ENCODE data around the gene MCC.

MCC gene

DNA sequence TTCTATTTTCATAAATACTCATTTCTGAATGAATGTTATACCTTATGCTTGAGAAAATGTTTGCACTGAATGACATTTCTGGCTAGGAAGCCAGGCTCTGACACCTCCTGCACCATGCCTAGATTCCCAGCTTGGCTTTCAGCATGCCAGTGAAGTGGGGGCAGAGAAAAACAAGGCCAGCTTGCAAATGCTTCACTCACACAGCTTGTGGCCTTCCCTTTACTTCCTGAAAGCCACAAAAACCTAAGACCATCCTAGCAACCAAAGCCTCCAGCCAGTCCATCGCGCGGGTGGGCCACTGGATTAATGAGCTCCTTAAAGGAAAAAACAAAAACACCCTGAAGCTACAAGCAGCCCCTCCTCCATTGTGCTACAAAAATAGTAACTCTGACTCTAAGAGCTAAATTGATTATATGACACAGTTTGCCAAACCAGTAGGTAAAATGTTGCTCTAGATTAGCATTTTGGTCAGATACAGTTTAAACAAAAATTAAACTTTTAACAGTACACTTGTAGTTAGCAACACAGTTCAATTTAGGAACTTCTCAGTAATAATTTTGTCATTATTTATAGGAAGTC, 213.3 kb downstream of the MCC start:
- TF ChIP-seq, protein P1, sequence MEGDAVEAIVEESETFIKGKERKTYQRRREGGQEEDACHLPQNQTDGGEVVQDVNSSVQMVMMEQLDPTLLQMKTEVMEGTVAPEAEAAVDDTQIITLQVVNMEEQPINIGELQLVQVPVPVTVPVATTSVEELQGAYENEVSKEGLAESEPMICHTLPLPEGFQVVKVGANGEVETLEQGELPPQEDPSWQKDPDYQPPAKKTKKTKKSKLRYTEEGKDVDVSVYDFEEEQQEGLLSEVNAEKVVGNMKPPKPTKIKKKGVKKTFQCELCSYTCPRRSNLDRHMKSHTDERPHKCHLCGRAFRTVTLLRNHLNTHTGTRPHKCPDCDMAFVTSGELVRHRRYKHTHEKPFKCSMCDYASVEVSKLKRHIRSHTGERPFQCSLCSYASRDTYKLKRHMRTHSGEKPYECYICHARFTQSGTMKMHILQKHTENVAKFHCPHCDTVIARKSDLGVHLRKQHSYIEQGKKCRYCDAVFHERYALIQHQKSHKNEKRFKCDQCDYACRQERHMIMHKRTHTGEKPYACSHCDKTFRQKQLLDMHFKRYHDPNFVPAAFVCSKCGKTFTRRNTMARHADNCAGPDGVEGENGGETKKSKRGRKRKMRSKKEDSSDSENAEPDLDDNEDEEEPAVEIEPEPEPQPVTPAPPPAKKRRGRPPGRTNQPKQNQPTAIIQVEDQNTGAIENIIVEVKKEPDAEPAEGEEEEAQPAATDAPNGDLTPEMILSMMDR (IDR thresholded peaks at IDR 0.05), result no peak

DNA sequence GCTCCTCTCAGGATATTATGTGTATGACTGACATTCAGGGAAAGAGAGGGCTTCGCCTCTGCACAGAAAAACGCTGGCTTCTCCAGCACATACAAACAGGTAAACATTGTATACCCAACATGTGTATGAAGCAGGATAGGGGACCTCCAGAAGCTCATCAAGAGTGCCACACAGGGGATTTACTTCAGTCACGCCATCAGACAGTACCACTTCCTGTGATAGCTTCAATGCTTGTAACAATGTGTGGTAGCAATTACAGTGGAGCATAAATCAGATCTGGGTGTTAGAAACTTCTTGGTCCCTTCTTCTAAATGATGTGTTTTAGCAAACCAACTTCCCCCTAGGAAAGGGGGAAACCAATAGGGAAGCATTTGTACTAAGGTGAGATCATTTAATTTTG, 214.3 kb downstream of the MCC start:
- TF ChIP-seq, protein P1 (IDR thresholded peaks at IDR 0.05), result no peak

DNA sequence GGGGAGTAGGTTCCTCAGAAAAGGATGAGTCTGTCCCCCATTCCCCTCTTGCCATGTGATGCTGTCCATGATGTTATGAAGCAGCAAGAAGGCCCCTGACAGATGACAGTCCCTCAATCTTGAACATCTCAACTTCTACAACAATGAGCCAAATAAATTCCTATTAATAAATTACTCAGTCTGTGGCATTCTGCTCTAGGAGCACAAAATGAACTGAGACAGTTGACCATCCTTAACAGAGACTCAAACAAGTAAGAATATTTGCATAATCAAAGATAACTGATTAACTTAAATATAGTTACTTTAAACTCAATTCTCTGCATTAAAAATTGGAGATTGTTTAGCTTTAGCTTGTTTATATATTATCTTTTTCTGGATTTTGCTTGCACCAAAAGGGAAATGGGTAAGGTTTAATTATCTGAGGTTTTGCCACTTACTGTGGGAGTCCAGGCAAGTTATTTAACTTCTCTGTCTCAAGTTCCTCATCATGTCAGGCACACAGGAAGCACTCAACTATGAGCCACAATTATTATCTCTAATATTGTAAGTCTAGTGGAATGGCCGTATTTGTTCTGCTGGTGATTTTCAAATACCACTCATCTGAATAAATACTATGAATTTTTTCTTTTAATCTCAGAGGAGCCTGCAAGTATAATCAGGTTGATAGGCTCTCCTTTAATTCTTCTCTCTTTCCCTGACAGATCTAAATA, 216.4 kb downstream of the MCC start:
- TF ChIP-seq, protein P1 (IDR thresholded peaks at IDR 0.05), result no peak

DNA sequence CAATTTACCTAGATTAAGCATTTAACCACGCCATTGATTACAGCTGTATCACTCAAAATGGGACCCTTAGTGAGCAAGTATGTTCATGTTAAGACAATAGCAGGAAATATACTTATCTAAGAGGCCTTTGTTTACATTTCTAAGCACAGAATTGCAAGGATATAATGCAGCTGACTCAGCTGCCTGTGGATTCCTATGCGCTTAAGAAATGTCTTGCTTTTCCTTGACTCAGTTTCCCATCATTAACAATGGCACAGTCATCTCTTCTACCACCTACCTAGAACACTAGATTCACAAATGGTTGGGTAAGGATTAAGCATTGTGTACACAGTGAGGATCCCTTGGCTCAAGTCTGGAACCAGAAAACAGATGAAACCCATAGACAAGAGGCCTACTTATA, 217.2 kb downstream of the MCC start:
- TF ChIP-seq, protein P1 (IDR thresholded peaks at IDR 0.05), result no peak

DNA sequence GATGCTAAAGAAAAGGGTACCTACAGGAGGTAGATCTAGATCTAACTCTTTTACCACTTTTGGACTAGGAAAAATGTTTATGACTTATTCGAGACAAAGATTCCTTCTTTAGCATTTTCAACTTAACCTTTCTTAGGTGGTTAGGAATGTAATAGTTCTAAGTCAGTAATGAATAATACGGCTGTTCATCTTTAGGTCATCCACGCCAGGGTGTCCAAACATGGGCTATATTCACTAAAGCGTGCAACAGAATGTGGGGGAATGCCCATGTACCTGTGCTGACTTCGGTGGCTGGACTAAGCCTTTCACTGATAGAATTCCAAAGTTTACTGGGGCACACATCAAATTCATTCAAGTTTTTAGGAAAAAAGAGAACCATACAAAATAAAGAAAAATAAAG, 218.2 kb downstream of the MCC start:
- TF ChIP-seq, protein P1 (IDR thresholded peaks at IDR 0.05), result no peak

DNA sequence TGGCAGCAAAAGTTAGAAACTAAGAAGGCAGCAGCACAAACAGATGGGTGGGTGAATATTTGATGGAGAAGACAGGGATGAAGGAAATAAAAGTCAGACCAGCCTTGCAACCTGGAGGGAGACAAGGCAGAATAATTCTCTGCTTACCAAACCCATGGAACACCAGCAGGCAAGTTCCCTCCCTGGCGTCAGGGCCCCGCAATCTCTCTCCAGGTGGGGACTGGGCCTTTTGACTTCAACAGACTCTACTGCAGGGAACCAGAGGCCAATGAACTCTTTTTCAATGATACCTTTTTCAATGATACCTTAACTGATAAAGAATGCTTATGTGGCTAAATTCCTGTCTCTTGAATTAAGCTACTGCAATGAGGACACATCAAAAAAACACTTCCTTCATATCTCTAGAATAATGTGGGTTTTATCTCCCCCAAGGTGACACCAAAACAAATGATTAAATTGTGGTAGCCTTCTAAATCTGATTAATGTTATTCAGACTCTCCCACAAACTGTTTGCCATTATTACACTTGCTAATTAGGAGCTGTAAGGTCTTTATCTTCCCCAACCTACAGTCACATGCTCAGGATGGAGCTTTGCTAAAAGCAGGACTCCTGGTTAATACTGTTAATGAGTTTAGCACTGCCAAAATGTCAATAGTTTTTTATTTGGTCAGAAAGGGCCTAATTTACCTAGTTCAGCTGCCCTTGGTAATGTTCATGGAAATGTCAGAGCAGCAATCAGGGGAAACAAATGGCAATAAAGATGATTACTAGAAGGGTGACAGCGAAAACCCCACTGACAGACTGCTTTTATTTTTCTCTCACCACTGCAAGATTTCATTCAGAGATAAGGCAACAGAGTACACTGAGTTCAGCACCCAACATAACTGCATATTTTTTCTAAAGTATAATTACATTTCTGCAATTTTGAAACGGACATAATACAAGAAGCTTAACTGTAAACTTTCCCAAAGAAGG, 218.9 kb downstream of the MCC start:
- TF ChIP-seq, protein P1 (IDR thresholded peaks at IDR 0.05), result no peak

DNA sequence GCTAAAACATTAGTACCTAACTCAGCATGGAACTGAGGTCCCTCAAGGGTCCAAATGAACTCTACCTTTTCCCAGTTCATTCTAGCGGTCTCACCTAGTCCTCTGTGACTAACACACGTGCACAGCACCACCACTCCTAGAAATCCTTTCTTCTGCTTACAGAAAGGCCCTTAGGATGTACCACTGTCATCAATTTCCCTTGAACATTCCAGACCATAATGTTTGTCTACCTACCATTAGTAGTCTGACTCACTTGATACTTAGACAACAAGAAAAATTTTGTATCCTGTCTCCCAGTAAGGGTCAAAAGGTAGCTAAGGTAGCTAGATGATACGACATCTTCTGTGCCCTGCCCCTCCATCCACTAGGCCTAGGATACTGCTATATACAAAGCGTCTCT, 220.0 kb downstream of the MCC start:
- TF ChIP-seq, protein P1 (IDR thresholded peaks at IDR 0.05), result no peak
